Muscle of back (tissue), 11 donors: ENCODE results near the gene CHI3L1. TPM values are rescaled to one million over a fixed set of nuclear protein-coding genes. Genes with fewer than 3 reads are reported as not detected.

Experiments used
- DNase-seq, 3 donors: peaks; one replicate each; pipeline versions ENCODE4 v3.0.0 to v3.0.0-alpha.2; 2013
- polyA plus RNA-seq, 10 donors: library from polyadenylated mRNA; unstranded; fragments of 120-200 nt; gene quantifications; one replicate each; pipeline ENCODE4 v1.2.1, GENCODE V29; 2013; ENCODE audit not compliant: insufficient read length in 10 of 10

The CHI3L1 gene
- polyA plus RNA-seq, 10 donors = 0.24 to 1.2 (median 0.65) TPM

DNA sequence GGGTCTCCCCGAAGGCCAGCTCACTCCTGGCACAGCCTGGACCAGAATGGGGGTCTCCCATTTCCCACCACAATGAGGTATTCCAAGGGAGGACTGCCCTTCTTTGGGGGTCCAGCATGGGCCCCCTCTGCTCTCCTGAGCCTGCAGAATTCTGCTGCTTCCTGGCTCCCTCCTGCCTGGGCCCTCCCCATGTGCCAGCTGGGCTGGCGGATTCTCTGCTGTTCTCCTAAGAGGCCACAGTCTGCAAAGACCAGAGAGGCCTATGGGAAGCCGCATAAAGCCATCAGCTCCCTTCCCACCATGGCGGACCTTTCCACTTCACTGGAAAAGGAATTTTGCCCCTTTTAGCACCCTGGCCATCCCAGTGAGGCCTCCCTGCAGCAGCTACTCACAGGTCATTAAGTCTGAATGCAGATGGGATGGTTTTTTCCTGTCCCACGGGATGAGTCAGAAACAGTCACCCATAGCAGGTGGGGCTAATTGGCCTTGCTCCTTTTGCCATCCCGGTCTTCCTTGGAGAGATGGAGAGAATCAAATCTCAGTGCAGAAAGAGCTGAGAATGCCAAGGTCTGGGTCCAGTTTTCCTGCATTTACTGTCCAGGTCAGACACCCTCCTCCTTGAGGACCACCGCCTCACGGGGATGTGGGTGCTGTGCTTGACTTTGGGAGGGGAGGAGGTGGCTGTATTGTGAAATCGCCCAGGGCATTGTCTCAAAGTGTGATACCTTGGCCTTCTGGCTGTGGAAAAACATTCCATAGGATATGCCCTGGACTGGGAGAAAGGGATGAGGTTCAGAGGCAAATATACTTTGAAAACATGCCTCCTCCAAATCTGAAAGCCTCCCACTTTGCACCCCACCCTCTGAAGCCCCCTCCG lies 34.1 kb downstream of the CHI3L1 start:
- DNase-seq = no peak

GRCh38 chr1:203151362-203152157 lies 34.9 kb downstream of the CHI3L1 start:
- DNase-seq = no peak

DNA sequence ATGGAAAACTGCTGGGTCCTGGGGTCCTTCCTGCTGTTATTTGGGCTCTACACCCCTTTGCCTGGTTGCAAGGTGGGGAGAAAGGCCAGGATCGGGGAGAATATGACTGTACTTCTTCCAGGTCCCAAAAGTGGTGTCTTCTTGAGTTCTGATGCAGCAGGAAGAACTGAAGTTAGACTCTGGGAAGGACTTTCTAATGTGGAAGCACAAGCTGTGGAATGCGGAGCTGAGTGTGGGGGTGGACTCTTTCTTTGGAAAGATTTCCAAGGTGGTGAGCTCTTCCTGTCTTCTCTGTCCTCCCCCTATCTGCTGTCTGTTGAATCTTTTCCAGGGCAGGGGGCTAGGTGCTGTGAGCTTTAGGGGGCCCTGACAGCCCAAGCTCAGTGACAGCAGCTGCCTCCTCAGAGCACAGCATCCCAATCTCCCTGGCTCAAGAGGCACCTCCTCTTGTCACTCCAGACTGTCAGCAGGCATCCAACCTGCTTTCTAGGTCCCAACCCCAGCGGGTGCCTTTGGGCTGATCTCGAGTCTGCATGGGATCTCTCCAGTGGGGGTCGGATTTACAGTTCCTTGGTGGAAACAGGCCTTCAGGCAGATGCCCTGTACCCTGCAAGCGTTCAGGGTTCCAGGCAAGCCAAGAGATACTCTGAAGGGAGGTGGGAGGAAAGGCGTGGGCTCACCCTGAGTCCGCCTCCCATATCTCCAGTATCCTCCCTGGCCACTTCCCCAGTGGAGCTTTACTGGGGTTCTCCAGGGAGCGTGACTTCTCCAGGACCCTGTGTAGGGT lies 35.8 kb downstream of the CHI3L1 start:
- no peak for DNase-seq

GRCh38 chr1:203149188-203149840 lies 37.2 kb downstream of the CHI3L1 start:
- DNase-seq = no peak

GRCh38 chr1:203148579-203148978 lies 37.9 kb downstream of the CHI3L1 start:
- no peak for DNase-seq

GRCh38 chr1:203148127-203148526 lies 38.4 kb downstream of the CHI3L1 start:
- no peak for DNase-seq

- DNase-seq = no peak
These were observed 39.1 kb downstream of the CHI3L1 start for GRCh38 chr1:203147376-203147775.

GRCh38 chr1:203146537-203146936 lies 40.0 kb downstream of the CHI3L1 start:
- DNase-seq = no peak

DNA sequence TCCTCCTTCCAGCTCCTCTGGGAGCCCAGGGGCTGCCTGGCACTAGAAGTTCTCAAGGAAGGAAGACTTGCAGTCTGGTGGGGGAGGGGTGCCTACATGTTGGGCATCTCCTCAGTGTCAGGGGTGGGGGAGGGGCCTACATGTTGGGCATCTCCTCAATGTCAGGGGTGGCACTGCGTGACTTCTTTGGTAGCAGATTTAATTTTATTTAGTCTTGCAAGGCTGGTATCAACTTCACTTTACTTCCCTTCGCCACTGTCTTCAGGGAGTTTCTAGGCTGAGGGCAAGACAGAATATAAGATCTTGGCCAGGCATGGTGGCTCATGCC lies 40.5 kb downstream of the CHI3L1 start:
- DNase-seq = no peak

- no peak for DNase-seq
These were observed 41.0 kb downstream of the CHI3L1 start for GRCh38 chr1:203145321-203146041.

DNA sequence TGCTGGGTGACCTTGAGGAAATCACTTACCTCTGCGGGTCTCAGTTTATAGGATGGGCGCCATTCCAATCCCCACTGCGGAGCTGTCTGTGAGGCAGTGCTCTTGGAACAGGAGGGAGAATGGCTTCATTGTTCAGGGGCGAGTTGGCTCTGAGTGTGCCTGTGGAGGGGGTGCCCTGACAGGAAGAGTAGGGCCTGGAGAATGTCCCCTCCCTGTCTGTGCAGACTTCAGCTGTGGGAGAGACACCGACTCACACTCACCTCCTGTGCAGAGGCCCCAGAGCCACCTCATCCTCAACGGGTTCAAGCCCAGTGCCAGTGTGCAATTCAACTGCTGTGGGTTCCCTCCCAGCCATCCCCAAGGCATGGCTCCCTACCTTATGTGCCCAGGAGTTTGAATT lies 41.8 kb downstream of the CHI3L1 start:
- no peak for DNase-seq

DNA sequence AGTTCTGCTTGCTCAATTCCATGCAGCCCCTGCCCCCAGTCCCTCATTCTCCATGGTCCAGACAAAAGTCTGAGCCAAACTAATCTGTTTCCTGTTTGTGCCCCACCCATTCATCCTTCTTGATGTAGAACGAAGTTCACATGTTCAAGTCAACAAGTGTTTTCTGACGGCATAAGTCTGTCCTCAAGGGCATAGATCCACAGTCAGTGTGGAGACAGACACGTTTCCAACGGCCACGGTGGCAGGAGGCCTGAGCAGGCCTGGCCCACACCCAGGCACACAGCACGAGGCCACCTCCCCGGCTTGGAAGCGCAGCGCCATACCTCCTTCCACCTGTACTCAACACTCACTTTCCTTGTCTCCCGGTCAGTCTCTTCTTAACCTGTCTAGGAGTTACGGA lies 42.9 kb downstream of the CHI3L1 start:
- no peak for DNase-seq

DNA sequence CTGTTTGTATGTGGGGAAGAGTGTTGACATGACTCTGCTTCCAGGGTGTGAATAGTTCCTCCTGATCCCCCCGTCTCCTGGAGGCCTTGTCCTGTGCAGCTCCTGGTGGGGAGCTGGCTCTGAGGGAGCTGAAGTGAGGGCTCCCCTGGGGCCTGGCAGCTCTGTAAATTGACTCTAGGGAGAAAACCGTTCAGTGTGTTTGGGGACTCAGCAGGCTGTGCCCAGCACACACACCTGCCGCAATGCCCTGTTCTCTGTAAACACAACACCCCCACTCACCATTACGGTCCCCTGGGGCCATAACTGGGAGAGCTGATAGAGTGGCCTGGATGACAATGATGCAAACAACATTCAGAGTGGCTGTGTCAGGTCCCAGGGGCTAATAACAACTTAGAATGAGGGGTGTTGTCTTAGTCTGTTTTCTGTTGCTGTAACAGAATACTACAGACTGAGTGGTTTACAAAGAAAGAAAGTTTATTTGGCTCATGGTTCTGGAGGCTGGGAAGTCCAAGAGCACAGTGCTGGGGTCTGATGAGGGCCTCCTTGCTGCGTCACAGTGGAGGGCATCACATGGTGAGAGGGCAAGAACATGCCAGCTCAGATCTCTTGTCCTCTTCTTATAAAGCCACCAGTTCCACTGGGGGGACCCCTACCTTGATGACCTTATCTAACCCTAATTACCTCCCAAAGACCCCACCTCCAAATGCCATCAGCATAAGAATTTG lies 43.7 kb downstream of the CHI3L1 start:
- no peak for DNase-seq

- DNase-seq = no peak
These were observed 44.4 kb downstream of the CHI3L1 start for GRCh38 chr1:203142124-203142523.

- DNase-seq = no peak
These were observed 45.6 kb downstream of the CHI3L1 start for GRCh38 chr1:203140743-203141520.

DNA sequence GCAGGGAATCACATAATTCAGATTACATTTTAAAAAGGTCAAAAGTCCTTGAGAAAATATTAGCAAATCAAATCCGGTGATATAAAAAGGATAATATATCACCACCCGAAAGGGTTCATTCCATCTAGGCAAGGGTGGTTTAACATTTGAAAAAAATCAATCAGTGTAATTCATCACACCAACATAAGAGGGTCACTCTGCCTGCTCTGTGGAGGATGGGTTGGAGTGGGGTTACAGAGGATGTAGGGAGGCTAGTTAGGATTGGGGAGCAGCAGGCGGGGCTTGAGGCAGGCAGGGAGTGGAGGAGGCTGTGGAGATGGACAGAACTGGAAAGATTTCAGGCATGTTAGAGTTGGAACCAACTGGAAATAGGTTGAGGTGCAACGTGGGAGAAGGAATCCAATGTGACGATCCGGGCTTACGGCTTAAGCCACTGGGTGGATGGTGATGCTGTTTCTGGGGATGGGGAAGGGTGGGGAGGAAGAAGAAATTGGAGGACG lies 46.5 kb downstream of the CHI3L1 start:
- DNase-seq = no peak

- no peak for DNase-seq
These were observed 48.4 kb downstream of the CHI3L1 start for GRCh38 chr1:203138066-203138465.

DNA sequence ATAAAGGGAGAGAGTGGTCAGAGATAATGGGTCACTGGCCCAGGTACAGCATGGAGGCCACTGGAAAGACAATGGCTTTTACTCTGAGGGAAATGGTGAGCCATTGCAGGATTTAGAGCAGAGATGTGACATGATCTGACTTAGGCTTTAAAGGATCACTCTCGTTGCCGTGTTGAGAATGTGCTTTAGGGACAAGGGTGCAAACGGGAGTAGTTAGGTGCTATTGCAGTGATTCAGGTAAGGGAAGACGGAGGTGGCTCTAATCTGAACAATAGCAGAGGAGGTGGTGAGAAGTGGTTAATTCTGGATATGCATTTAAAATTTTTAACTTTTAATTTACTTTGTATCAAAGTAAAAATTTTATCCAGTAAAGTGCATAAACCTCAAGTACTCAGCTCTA lies 49.2 kb downstream of the CHI3L1 start:
- no peak for DNase-seq

GRCh38 chr1:203136409-203137042 lies 50.0 kb downstream of the CHI3L1 start:
- no peak for DNase-seq
